Measurements from ENCODE around the gene FER.

The FER gene

DNA sequence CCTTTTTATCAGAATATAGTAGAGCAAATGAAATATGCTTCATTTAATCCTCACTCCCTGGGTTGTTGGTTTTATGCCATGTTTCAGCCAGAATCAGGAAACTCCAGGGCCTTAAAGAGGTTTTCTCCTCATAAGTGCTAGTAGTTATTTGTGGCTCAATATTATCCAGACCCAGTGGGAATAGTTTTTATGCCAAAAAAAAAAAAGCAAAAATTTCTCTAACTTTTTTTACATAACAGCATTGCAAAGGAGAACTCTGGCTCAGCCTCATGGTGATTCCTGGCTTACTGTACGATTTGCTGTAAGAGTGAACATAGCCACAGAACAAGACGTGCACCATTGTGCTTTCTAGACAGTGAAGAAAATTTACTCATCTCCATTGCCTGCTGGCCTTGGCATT, 429.5 kb downstream of the FER start:
- Mint-ChIP-seq H3K36me3 (ENCODE audit: insufficient read depth) (peaks cover 2% of the 10 kb centered on the region), H3K4me3 (no peak overlapping the region), H3K9me3 (no peaks in the 10 kb centered on the region), H3K27ac (ENCODE audit: low read depth) (no peak overlapping the region), H3K4me1 (no peaks in the 10 kb centered on the region), H3K27me3 (no peaks in the 10 kb centered on the region)
- DNase-seq (ENCODE audit: low spot score in 2 of 2) (no peak), ATAC-seq (replicated peaks; ENCODE audit: extremely low read depth, poor library complexity, severe bottlenecking) (no peak)

GRCh38 chr5:109177782-109178181, 430.1 kb downstream of the FER start:
- Mint-ChIP-seq H3K9me3 (no peaks in the 10 kb centered on the region), H3K27ac (ENCODE audit: low read depth) (no peak overlapping the region), H3K4me3 (no peak overlapping the region), H3K36me3 (ENCODE audit: insufficient read depth) (peaks cover 2% of the 10 kb centered on the region), H3K27me3 (no peaks in the 10 kb centered on the region), H3K4me1 (no peaks in the 10 kb centered on the region)
- ATAC-seq (replicated peaks; ENCODE audit: extremely low read depth, poor library complexity, severe bottlenecking) = no peak
- no peak for DNase-seq (ENCODE audit: low spot score in 2 of 2)

DNA sequence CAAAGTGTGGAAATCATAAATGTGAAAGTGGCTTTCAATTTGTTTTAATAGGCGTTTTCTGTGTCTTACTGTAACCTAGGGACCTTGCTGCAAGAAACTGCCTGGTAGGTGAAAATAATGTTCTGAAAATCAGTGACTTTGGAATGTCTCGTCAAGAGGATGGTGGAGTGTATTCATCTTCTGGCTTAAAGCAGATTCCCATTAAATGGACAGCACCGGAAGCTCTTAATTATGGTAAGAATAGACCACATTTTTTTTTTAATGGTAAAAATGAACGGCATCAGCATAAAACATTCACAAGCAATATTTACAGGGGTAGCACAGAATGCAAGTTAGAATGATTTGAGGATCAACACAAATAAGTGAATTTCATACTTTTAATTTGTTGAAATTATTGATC, 433.0 kb downstream of the FER start:
- H3K4me3 Mint-ChIP-seq = no peak overlapping the region
- H3K9me3 Mint-ChIP-seq = no peaks in the 10 kb centered on the region
- H3K4me1 Mint-ChIP-seq = no peaks in the 10 kb centered on the region
- ATAC-seq (replicated peaks; ENCODE audit: extremely low read depth, poor library complexity, severe bottlenecking) (no peak), DNase-seq (ENCODE audit: low spot score in 2 of 2) (no peak)
- no peak overlapping the region for H3K27ac Mint-ChIP-seq (ENCODE audit: low read depth)
- no peaks in the 10 kb centered on the region for H3K27me3 Mint-ChIP-seq
- H3K36me3 Mint-ChIP-seq (ENCODE audit: insufficient read depth) = peaks cover 2% of the 10 kb centered on the region

DNA sequence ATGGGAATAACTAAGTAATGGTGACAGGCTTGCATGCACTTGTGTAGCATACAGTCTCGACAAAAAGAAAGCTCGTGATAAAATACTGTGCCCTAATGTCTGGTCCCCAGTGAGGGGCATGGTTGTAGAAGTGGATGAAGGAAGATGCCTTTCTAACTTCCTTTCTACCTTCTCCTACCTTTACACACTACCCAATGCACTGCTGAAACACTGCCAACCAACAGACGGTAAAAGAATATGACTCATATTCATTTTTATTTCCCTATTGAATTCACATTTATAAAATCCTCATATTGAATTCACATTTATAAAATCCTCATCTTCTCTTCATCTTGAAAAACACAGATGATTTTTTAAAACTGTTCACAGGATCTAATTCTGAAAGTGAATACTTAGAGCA, 439.1 kb downstream of the FER start:
- Mint-ChIP-seq H3K4me1 (no peaks in the 10 kb centered on the region), H3K4me3 (no peak overlapping the region)

GRCh38 chr5:109191153-109191558, 443.5 kb downstream of the FER start:
- H3K4me3 Mint-ChIP-seq = no peak overlapping the region
- H3K4me1 Mint-ChIP-seq = no peaks in the 10 kb centered on the region
- H3K36me3 Mint-ChIP-seq (ENCODE audit: insufficient read depth) = no peaks in the 10 kb centered on the region
- H3K27me3 Mint-ChIP-seq = no peaks in the 10 kb centered on the region
- no peak for ATAC-seq (replicated peaks; ENCODE audit: extremely low read depth, poor library complexity, severe bottlenecking)
- no peaks in the 10 kb centered on the region for H3K9me3 Mint-ChIP-seq
- H3K27ac Mint-ChIP-seq (ENCODE audit: low read depth) = peak overlapping the region; percentile 3
- no peak for DNase-seq (ENCODE audit: low spot score in 2 of 2)

More for the DNA sequence above, 439.1 kb downstream of the FER start:
- H3K27ac Mint-ChIP-seq (ENCODE audit: low read depth) = no peak overlapping the region
- ATAC-seq (replicated peaks; ENCODE audit: extremely low read depth, poor library complexity, severe bottlenecking) = no peak
- H3K27me3 Mint-ChIP-seq = no peaks in the 10 kb centered on the region
- no peaks in the 10 kb centered on the region for H3K36me3 Mint-ChIP-seq (ENCODE audit: insufficient read depth)
- no peaks in the 10 kb centered on the region for H3K9me3 Mint-ChIP-seq
- no peak for DNase-seq (ENCODE audit: low spot score in 2 of 2)

DNA sequence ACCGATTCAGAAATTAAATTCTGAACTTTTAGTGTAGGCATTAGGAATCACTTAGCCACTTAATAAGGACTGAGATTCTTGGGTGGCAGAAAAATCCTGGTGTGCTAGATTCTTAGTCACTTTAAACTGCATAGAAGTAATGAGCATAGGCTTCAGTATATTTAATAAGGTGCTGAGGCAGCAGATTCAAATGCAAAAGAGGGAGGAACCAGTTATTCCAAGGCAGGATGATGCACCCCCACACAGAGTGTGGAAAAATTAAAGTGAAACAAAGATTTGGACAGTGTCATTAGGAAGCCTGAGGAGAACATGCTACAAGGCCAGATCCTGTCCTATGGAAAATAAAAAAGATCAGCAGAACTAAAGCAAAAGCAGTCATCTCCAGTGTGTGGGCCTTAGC, 444.3 kb downstream of the FER start:
- ATAC-seq (replicated peaks; ENCODE audit: extremely low read depth, poor library complexity, severe bottlenecking) (no peak), DNase-seq (ENCODE audit: low spot score in 2 of 2) (no peak)
- H3K27me3 Mint-ChIP-seq = no peaks in the 10 kb centered on the region
- H3K36me3 Mint-ChIP-seq (ENCODE audit: insufficient read depth) = no peaks in the 10 kb centered on the region
- no peak overlapping the region for H3K27ac Mint-ChIP-seq (ENCODE audit: low read depth)
- H3K4me1 Mint-ChIP-seq = no peaks in the 10 kb centered on the region
- no peak overlapping the region for H3K4me3 Mint-ChIP-seq
- H3K9me3 Mint-ChIP-seq = no peaks in the 10 kb centered on the region

- no peak overlapping the region for H3K27ac Mint-ChIP-seq (ENCODE audit: low read depth)
- no peak for DNase-seq (ENCODE audit: low spot score in 2 of 2)
- no peaks in the 10 kb centered on the region for H3K27me3 Mint-ChIP-seq
- ATAC-seq (replicated peaks; ENCODE audit: extremely low read depth, poor library complexity, severe bottlenecking) = no peak
- no peak overlapping the region for H3K4me3 Mint-ChIP-seq
- no peaks in the 10 kb centered on the region for H3K9me3 Mint-ChIP-seq
- H3K4me1 Mint-ChIP-seq = no peaks in the 10 kb centered on the region
- no peaks in the 10 kb centered on the region for H3K36me3 Mint-ChIP-seq (ENCODE audit: insufficient read depth)
Measured at GRCh38 chr5:109192555-109193281, 445.0 kb downstream of the FER start.

DNA sequence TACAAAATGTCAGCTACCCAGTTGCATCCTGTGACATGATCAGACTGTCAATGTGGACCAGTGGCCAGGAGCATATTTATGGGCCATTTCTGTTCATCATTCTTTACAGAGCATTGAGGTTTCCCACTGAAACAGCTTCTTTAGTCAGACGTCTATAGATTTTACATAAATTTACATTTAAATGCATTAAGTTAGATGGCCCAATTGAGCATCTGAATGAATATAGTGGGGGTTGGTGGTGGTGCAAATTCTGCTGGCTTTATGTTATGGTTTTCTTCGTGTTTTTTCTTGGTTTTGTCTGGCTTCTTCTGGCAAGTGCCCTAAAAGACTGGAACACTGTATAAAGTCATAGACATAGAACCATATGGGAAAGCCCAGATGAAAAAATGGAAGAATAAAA, 448.0 kb downstream of the FER start:
- H3K27me3 Mint-ChIP-seq = no peaks in the 10 kb centered on the region

GRCh38 chr5:109196087-109196822, 448.6 kb downstream of the FER start:
- ATAC-seq (replicated peaks; ENCODE audit: extremely low read depth, poor library complexity, severe bottlenecking) (no peak), DNase-seq (ENCODE audit: low spot score in 2 of 2) (no peak)
- Mint-ChIP-seq H3K9me3 (no peaks in the 10 kb centered on the region), H3K4me1 (no peaks in the 10 kb centered on the region), H3K4me3 (no peak overlapping the region), H3K27ac (ENCODE audit: low read depth) (no peak overlapping the region), H3K27me3 (no peaks in the 10 kb centered on the region), H3K36me3 (ENCODE audit: insufficient read depth) (no peaks in the 10 kb centered on the region)

More for the DNA sequence above, 448.0 kb downstream of the FER start:
- no peaks in the 10 kb centered on the region for H3K9me3 Mint-ChIP-seq
- H3K36me3 Mint-ChIP-seq (ENCODE audit: insufficient read depth) = no peaks in the 10 kb centered on the region
- no peak overlapping the region for H3K27ac Mint-ChIP-seq (ENCODE audit: low read depth)
- DNase-seq (ENCODE audit: low spot score in 2 of 2) (no peak), ATAC-seq (replicated peaks; ENCODE audit: extremely low read depth, poor library complexity, severe bottlenecking) (no peak)
- H3K4me1 Mint-ChIP-seq = no peaks in the 10 kb centered on the region
- H3K4me3 Mint-ChIP-seq = no peak overlapping the region

GRCh38 chr5:109196823-109197160, 449.1 kb downstream of the FER start:
- ATAC-seq (replicated peaks; ENCODE audit: extremely low read depth, poor library complexity, severe bottlenecking) (no peak), DNase-seq (ENCODE audit: low spot score in 2 of 2) (no peak)
- no peak overlapping the region for H3K4me3 Mint-ChIP-seq
- H3K4me1 Mint-ChIP-seq = no peaks in the 10 kb centered on the region
- no peak overlapping the region for H3K27ac Mint-ChIP-seq (ENCODE audit: low read depth)
- H3K36me3 Mint-ChIP-seq (ENCODE audit: insufficient read depth) = no peaks in the 10 kb centered on the region
- H3K27me3 Mint-ChIP-seq = no peaks in the 10 kb centered on the region
- no peaks in the 10 kb centered on the region for H3K9me3 Mint-ChIP-seq

DNA sequence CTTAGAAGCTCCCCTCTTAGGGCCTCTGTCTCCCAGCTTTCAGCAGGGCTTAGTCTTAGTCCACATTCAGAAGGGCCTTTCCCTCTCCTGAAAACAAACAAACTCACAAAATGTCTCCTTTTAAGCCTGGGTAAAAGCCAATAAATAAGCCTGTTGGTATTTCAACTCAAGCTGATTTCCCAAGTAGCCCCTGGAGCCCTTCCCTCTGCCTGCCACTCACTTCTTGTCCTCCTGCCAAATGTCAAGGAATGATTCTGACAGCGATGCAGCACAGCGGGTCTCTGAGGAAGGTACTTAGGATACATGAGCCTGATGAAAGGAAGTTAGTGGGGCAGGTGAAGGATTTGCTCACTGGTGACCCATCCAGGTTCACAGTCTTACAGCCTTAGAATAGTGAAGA, 451.6 kb downstream of the FER start:
- no peak for ATAC-seq (replicated peaks; ENCODE audit: extremely low read depth, poor library complexity, severe bottlenecking)
- Mint-ChIP-seq H3K4me3 (no peak overlapping the region), H3K36me3 (ENCODE audit: insufficient read depth) (no peaks in the 10 kb centered on the region), H3K9me3 (no peaks in the 10 kb centered on the region), H3K27me3 (no peaks in the 10 kb centered on the region), H3K27ac (ENCODE audit: low read depth) (no peak overlapping the region), H3K4me1 (no peaks in the 10 kb centered on the region)
- DNase-seq (ENCODE audit: low spot score in 2 of 2) = no peak

DNA sequence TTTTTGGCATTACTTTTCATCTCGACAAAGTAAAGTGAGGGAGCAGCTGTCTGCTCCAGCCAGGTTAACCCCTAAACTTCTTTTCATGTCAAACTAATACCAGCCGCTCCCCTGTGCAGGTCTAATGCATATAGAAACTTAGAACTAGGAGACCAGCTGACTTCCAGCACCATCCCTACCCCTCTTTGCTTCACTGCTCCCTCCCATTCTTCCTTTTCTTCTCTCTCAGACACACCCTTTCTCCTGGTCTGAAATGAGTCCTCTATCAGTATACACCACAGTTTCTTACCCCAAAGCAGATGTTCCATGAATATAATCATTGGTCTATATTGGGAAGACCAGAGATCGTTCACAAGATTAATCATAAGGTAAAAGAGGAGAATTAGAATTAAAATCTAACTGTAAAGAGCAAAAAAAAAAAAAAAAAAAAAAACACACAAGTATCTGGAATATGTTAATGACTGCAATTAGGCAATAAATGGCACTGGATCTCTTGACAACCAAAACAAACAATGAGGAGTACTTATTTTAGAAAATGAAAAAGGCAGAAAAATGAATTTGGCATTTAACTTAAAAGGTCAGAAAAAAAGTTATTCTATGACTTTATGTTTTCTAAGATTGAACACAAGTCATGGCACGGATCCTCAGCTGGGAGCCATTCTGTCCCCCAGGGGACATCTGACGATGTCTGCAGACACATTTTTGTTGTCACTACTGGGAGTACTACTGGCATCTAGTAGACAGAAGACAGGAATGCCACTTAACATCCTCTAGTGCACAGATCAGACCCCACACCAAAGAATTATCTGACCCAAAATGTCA, 452.3 kb downstream of the FER start:
- no peaks in the 10 kb centered on the region for H3K27me3 Mint-ChIP-seq
- peaks cover 3% of the 10 kb centered on the region for H3K9me3 Mint-ChIP-seq
- H3K4me1 Mint-ChIP-seq = no peaks in the 10 kb centered on the region
- no peak overlapping the region for H3K4me3 Mint-ChIP-seq
- H3K27ac Mint-ChIP-seq (ENCODE audit: low read depth) = no peak overlapping the region
- DNase-seq (ENCODE audit: low spot score in 2 of 2) (no peak), ATAC-seq (replicated peaks; ENCODE audit: extremely low read depth, poor library complexity, severe bottlenecking) (no peak)
- H3K36me3 Mint-ChIP-seq (ENCODE audit: insufficient read depth) = no peaks in the 10 kb centered on the region

DNA sequence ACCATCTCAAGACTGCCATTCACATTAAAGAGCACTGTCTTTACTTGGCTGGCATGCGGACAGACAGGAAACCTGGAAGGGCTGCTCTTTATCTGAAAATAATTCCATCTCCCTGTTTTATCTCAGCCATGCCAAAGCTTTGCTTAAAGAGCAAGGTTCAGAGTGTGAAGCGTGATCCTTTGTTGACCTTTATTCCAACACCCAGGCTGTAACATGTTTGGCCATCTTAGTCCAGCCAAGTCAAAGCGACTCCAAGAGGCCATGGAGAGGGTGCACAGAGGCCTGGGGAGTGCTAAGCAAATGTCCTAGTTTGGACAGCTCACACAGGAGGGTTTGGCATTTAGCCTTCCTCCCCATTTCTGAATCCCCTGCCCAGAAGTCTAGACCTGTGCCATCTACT, 467.3 kb downstream of the FER start:
- Mint-ChIP-seq H3K4me1 (no peaks in the 10 kb centered on the region), H3K27me3 (peaks cover 46% of the 10 kb centered on the region), H3K27ac (ENCODE audit: low read depth) (no peak overlapping the region), H3K36me3 (ENCODE audit: insufficient read depth) (no peaks in the 10 kb centered on the region), H3K9me3 (peaks cover 6% of the 10 kb centered on the region), H3K4me3 (no peak overlapping the region)
- no peak for ATAC-seq (replicated peaks; ENCODE audit: extremely low read depth, poor library complexity, severe bottlenecking)
- DNase-seq (ENCODE audit: low spot score in 2 of 2) = no peak
